CD8-positive, alpha-beta memory T cell (primary cell): ENCODE results near the gene LDB1. TPM values are rescaled to one million over a fixed set of nuclear protein-coding genes. Genes with fewer than 3 reads are reported as not detected.

ENCODE experiments used
- CTCF ChIA-PET: fragments of 350-600 bp; sonication (Branson Sonifier 250); formaldehyde crosslinking; loops from one replicate; lab custom pipeline; 2021; ENCODE audit warnings: antibody characterized with exemption; lab: Charles Lee
- POLR2A ChIA-PET: fragments of 350-600 bp; sonication (Branson Sonifier 250); formaldehyde crosslinking; loops from one replicate; lab custom pipeline; 2021; ENCODE audit warnings: antibody characterized with exemption; lab: Charles Lee
- DNase-seq, 5 donors: peaks; one replicate each; pipeline versions ENCODE4 v3.0.0 to v3.0.0-alpha.2; 2020 to 2022; ENCODE audit warnings: mixed read lengths in 1 of 5
- H3K27ac ChIP-seq: one replicate; pipeline ENCODE4 v1.7.0; 2013; ENCODE audit warnings: low read depth, mild to moderate bottlenecking, low read length, moderate library complexity
- H3K27me3 ChIP-seq: 2 replicates; pipeline ENCODE4 v1.7.0; 2013; ENCODE audit warnings: low read length, mild to moderate bottlenecking; ENCODE audit not compliant: insufficient read depth, poor library complexity, severe bottlenecking
- H3K36me3 ChIP-seq: 2 replicates; pipeline ENCODE4 v1.7.0; 2013; ENCODE audit warnings: mild to moderate bottlenecking, low read length, moderate library complexity; ENCODE audit not compliant: insufficient read depth
- H3K4me1 ChIP-seq: 2 replicates; pipeline ENCODE4 v1.7.0; 2013; ENCODE audit warnings: mild to moderate bottlenecking, low read length, moderate library complexity; ENCODE audit not compliant: insufficient read depth
- H3K4me3 ChIP-seq: 2 replicates; pipeline ENCODE4 v1.7.0; 2013; ENCODE audit warnings: mild to moderate bottlenecking, low read length
- H3K9me3 ChIP-seq: 2 replicates; pipeline ENCODE4 v1.7.0; 2013; ENCODE audit warnings: mild to moderate bottlenecking, low read length
- H3K27ac Mint-ChIP-seq, 8 donors: one replicate each; pipeline ENCODE4 v1.8.0; 2020 to 2021; ENCODE audit warnings: mixed read lengths in 8 of 8, mild to moderate bottlenecking in 6 of 8, inconsistent platforms in 3 of 8, moderate library complexity in 3 of 8
- H3K27me3 Mint-ChIP-seq, 2 donors: one replicate each; pipeline ENCODE4 v1.8.0; 2020 to 2021; ENCODE audit warnings: mixed read lengths in 2 of 2, mild to moderate bottlenecking in 1 of 2, moderate library complexity in 1 of 2
- H3K36me3 Mint-ChIP-seq, 3 donors: one replicate each; pipeline ENCODE4 v1.8.0; 2020 to 2021; ENCODE audit warnings: mixed read lengths in 3 of 3, inconsistent platforms in 1 of 3, mild to moderate bottlenecking in 1 of 3
- H3K4me1 Mint-ChIP-seq, 3 donors: one replicate each; pipeline ENCODE4 v1.8.0; 2020 to 2021; ENCODE audit warnings: mixed read lengths in 3 of 3, inconsistent platforms in 1 of 3, mild to moderate bottlenecking in 1 of 3
- H3K4me3 Mint-ChIP-seq, 7 donors: one replicate each; pipeline ENCODE4 v1.8.0; 2020 to 2021; ENCODE audit warnings: mixed read lengths in 7 of 7, mild to moderate bottlenecking in 6 of 7, moderate library complexity in 4 of 7, inconsistent platforms in 2 of 7
- H3K9me3 Mint-ChIP-seq, 5 donors: one replicate each; pipeline ENCODE4 v1.8.0; 2020 to 2022; ENCODE audit warnings: mixed read lengths in 5 of 5, mild to moderate bottlenecking in 3 of 5, moderate library complexity in 2 of 5, inconsistent platforms in 1 of 5
- polyA plus RNA-seq: library from polyadenylated mRNA; unstranded; fragments of 300-500 nt; fragmentation: Illumina TruSeq; gene quantifications from one replicate; pipeline ENCODE4 v1.2.3, GENCODE V29; 2021
- total RNA-seq, 2 experiments: library from RNA; stranded (reverse); gene quantifications; one replicate each; pipeline ENCODE4 v1.2.3, GENCODE V29; 2021

Gene LDB1, protein sequence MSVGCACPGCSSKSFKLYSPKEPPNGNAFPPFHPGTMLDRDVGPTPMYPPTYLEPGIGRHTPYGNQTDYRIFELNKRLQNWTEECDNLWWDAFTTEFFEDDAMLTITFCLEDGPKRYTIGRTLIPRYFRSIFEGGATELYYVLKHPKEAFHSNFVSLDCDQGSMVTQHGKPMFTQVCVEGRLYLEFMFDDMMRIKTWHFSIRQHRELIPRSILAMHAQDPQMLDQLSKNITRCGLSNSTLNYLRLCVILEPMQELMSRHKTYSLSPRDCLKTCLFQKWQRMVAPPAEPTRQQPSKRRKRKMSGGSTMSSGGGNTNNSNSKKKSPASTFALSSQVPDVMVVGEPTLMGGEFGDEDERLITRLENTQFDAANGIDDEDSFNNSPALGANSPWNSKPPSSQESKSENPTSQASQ
- total RNA-seq: 10 to 100 TPM; 64.3 to 64.8 TPM
- polyA plus RNA-seq: 36.0 TPM

DNA sequence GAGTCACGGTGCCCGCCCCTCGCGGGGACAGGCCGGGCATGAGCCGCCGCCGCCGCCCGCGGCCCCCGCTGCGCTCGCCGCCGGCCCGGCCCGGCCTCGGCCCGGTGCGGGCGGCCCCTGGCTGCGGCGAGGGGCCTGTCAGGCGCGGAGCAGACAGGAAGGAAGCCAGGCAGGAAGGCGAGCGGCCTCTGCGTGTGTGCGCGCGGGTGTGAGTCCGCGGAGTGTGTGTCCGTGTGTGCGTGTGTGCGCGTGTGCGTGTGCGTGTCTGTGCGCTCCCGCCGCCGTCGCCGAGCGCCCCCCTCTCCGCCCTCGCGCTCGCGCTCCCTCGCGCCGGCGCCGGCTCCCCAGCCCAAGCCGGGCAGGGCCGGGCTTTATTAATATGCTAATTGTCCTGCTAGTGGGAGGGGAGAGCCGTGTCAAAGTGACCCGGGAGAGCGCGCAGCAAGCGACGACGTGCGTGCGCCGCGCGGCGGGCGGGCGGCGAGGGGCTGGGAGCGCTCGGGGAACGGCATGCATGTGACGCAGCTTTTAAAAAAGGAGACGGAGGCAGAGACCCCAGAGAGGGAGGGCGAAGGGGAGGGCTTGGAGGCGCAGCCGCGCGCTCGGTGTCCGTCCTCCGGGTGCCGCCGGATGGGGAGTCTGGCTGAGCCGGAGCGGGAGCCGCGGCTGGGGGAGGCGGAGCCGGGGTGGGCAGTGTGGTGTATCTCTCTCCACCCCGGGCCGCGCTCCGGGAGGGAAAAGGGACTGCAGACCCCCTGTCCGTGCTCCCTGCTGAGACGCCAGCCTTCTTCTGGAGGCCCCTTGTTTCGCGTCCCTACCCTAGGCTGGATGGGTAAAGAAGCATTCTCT, at the start of gene LDB1:
Gene LDB1, minus strand, starts transcription at position 227 of the 849 bp plus-strand sequence. CDS start 258 bp downstream, outside the sequence.
- ChIA-PET CTCF (no interaction called here), POLR2A (interaction anchor here (0.6 kb wide), 1 partner anchor 275 kb away, joined by 3 read pairs; the partner anchor contains the start of gene NFKB2)
- Histone ChIP-seq H3K27ac (peak within 1 kb of the TSS; percentile 96), H3K27me3 (no peaks in the 10 kb centered on the region), H3K36me3 (no peaks in the 10 kb centered on the region), H3K4me3 (peak within 1 kb of the TSS; percentile 90), H3K4me1 (peaks cover 55% of the 10 kb centered on the region), H3K9me3 (no peaks in the 10 kb centered on the region)
- Mint-ChIP-seq H3K27me3 (no peaks in the 10 kb centered on the region), H3K4me3 (peak within 1 kb of the TSS; percentile 89 to 97 (median 94)), H3K27ac (peak within 1 kb of the TSS; percentile 90 to 98 (median 97)), H3K9me3 (no peaks in the 10 kb centered on the region), H3K36me3 (peaks cover 0 to 8% (median 0%) of the 10 kb centered on the region in 3 donors), H3K4me1 (peaks cover 49 to 67% (median 66%) of the 10 kb centered on the region in 3 donors)
- peak; percentile 57 to 84 (median 79) for DNase-seq

DNA sequence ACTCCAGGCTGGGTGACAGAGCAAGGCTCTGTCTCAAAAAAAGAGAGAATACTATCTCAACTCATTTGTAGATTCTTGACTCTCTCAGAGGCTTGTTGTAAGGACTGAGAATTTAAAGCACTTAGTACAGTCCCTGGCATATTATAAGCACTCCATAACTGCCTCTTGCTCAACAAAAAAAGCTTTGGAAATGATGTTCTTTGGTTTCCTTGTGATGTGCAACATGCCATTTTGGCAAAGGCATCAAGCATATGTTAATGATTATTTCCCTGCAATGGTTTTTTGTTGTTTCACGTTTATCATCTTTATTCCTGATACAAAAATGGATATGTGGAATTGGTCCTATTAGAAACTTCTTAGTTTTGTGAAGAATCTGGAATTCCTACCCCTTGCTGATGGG, 47.7 kb upstream of the LDB1 start:
- CTCF ChIA-PET: interaction anchor here (0.5 to 3.1 kb wide), 5 partner anchors 8 to 185 kb away, joined by 3 to 26 read pairs (median 14); partner anchors contain the start of gene PPRC1
- no peaks in the 10 kb centered on the region for H3K27me3 ChIP-seq
- H3K36me3 ChIP-seq: peaks cover 9% of the 10 kb centered on the region
- H3K36me3 Mint-ChIP-seq: peaks cover 0 to 21% (median 6%) of the 10 kb centered on the region in 3 donors
- H3K9me3 ChIP-seq: no peaks in the 10 kb centered on the region
- H3K4me3 Mint-ChIP-seq: no peak overlapping the region
- POLR2A ChIA-PET: no interaction called here
- peaks cover 6 to 8% (median 7%) of the 10 kb centered on the region in 3 donors for H3K4me1 Mint-ChIP-seq
- H3K4me3 ChIP-seq: no peak overlapping the region
- peaks cover 4% of the 10 kb centered on the region for H3K4me1 ChIP-seq
- H3K27ac Mint-ChIP-seq: no peak overlapping the region
- H3K27ac ChIP-seq: no peak overlapping the region
- peaks cover 0 to 5% of the 10 kb centered on the region in 2 donors for H3K27me3 Mint-ChIP-seq
- no peaks in the 10 kb centered on the region for H3K9me3 Mint-ChIP-seq
- no peak for DNase-seq

DNA sequence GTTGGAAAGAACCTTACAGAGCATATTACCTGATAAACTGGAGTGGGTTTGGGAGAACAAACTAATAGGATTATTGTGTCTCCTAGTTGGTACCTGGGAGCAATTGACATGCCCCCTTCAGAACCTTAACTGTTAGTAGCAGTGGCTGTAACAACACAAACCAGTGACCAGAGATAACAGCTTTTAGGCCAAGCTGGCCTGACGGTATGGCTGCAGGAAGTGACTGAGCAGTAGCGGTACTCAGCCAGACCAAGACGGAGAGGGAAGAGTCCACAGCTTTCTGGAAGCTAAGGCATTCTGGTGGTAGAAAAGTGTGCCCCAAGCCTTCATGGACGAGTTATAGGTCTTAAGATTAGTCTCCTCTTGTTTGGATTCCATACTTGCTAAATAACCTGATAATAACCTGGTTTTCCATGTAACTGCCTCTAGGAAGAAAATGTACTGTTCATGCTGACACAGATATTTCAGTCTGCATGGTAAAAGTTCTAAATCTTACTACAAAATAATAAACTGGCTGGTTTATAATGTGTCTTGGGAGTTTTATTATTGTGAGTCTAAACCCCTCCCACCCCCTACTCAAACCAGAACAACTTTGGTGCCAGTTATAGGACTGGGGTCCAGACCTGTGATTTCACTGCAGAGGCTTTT, 43.3 kb upstream of the LDB1 start:
- CTCF ChIA-PET: no interaction called here
- POLR2A ChIA-PET: no interaction called here
- no peak for DNase-seq

DNA sequence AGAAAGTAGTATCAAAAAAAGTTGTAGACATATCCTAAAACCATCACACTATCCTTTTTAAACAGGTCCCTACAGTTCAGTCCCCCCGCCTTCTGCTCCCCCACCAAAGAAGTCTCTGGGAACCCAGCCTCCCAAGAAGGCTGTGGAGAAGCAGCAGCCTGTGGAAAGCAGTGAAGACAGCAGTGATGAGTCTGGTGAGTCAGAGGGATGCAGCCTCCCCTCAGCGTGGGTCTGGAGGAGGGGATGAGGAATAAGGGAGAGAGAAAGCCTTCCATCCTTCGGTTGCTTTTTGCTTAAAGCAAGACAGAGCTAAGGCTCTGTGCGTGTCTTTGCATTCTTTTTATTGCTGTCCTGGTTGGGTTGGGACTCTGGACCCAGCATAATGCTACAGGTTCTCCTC, 39.7 kb upstream of the LDB1 start:
- H3K27ac ChIP-seq: no peak overlapping the region
- H3K4me3 Mint-ChIP-seq: no peak overlapping the region
- H3K9me3 ChIP-seq: no peaks in the 10 kb centered on the region
- peaks cover 0 to 1% of the 10 kb centered on the region in 2 donors for H3K27me3 Mint-ChIP-seq
- H3K36me3 Mint-ChIP-seq: peaks cover 13 to 91% (median 18%) of the 10 kb centered on the region in 3 donors
- peaks cover 69% of the 10 kb centered on the region for H3K36me3 ChIP-seq
- ChIA-PET CTCF (interaction anchor here (0.7 to 4.1 kb wide), 3 partner anchors 9 to 27 kb away, joined by 3 to 26 read pairs (median 3); partner anchors contain the start of gene PPRC1), POLR2A (no interaction called here)
- peaks cover 12 to 25% (median 18%) of the 10 kb centered on the region in 3 donors for H3K4me1 Mint-ChIP-seq
- H3K9me3 Mint-ChIP-seq: no peaks in the 10 kb centered on the region
- H3K4me3 ChIP-seq: no peak overlapping the region
- H3K27me3 ChIP-seq: no peaks in the 10 kb centered on the region
- no peak for DNase-seq
- no peaks in the 10 kb centered on the region for H3K4me1 ChIP-seq
- no peak overlapping the region for H3K27ac Mint-ChIP-seq

More for the DNA sequence above, 43.3 kb upstream of the LDB1 start:
- Histone ChIP-seq H3K4me1 (no peaks in the 10 kb centered on the region), H3K27me3 (no peaks in the 10 kb centered on the region), H3K36me3 (peaks cover 53% of the 10 kb centered on the region), H3K27ac (no peak overlapping the region), H3K9me3 (no peaks in the 10 kb centered on the region), H3K4me3 (no peak overlapping the region)
- H3K36me3 Mint-ChIP-seq: peaks cover 7 to 63% (median 14%) of the 10 kb centered on the region in 3 donors
- H3K9me3 Mint-ChIP-seq: no peaks in the 10 kb centered on the region
- H3K27ac Mint-ChIP-seq: peak overlapping the region in 1 of 8 donors; percentile 30
- H3K27me3 Mint-ChIP-seq: no peaks in the 10 kb centered on the region
- no peak overlapping the region for H3K4me3 Mint-ChIP-seq
- no peaks in the 10 kb centered on the region for H3K4me1 Mint-ChIP-seq

DNA sequence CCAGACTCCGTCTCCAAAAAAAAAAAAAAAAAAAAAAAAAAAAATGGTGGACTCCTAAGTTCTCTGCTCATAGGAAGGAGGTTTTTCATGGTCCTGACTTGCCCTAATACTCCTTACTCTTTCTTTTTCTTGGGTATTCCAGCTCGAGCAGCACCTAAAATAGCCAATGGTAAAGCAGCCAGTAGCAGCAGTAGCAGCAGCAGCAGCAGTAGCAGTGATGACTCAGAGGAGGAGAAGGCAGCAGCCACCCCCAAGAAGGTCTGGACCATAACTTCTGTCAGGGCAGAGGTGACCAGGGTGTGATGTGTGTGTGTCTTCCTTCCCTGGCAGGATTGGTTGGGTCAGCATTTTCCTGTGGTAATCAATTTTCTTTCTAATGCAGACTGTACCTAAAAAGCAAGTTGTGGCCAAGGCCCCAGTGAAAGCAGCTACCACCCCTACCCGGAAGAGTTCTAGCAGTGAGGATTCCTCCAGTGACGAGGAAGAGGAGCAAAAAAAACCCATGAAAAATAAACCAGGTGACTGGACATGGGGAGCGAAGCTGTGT, 39.0 kb upstream of the LDB1 start:
- no peak overlapping the region for H3K4me3 ChIP-seq
- peaks cover 5% of the 10 kb centered on the region for H3K4me1 ChIP-seq
- H3K36me3 ChIP-seq: peaks cover 69% of the 10 kb centered on the region
- H3K9me3 Mint-ChIP-seq: no peaks in the 10 kb centered on the region
- CTCF ChIA-PET: interaction anchor here (4.1 kb wide), 1 partner anchor 10 kb away, joined by 26 read pairs; no protein-coding TSS in a partner anchor
- peaks cover 15 to 32% (median 25%) of the 10 kb centered on the region in 3 donors for H3K4me1 Mint-ChIP-seq
- POLR2A ChIA-PET: interaction anchor here (0.7 kb wide), 2 partner anchors 12 to 26 kb away, joined by 4 to 6 read pairs; no protein-coding TSS in a partner anchor
- no peak for DNase-seq
- peaks cover 13 to 89% (median 17%) of the 10 kb centered on the region in 3 donors for H3K36me3 Mint-ChIP-seq
- H3K27ac Mint-ChIP-seq: peak overlapping the region in 1 of 8 donors; percentile 54
- H3K27me3 ChIP-seq: no peaks in the 10 kb centered on the region
- no peak overlapping the region for H3K27ac ChIP-seq
- peaks cover 0 to 1% of the 10 kb centered on the region in 2 donors for H3K27me3 Mint-ChIP-seq
- H3K9me3 ChIP-seq: no peaks in the 10 kb centered on the region
- no peak overlapping the region for H3K4me3 Mint-ChIP-seq

DNA sequence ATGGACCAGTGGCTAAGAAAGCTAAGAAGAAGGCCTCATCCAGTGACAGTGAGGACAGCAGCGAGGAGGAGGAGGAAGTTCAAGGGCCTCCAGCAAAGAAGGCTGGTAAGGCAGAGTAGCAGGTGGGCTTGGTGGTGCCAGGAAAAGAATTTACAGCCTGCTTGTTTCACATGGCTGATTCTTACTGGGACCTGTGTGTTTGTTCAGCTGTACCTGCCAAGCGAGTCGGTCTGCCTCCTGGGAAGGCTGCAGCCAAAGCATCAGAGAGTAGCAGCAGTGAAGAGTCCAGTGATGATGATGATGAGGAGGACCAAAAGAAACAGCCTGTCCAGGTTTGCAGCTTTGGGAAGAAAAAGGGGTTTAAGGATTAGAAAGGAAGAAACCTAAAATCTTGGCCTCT, 37.1 kb upstream of the LDB1 start:
- Histone ChIP-seq H3K4me1 (peaks cover 18% of the 10 kb centered on the region), H3K27me3 (no peaks in the 10 kb centered on the region), H3K9me3 (no peaks in the 10 kb centered on the region), H3K4me3 (no peak overlapping the region), H3K27ac (no peak overlapping the region), H3K36me3 (peaks cover 54% of the 10 kb centered on the region)
- ChIA-PET CTCF (interaction anchor here (1.2 to 1.5 kb wide), 2 partner anchors 10 to 12 kb away, joined by 4 read pairs; no protein-coding TSS in a partner anchor), POLR2A (no interaction called here)
- H3K27me3 Mint-ChIP-seq: peaks cover 0 to 1% of the 10 kb centered on the region in 2 donors
- no peaks in the 10 kb centered on the region for H3K9me3 Mint-ChIP-seq
- peak overlapping the region in 5 of 8 donors; percentile 26 to 83 (median 65) for H3K27ac Mint-ChIP-seq
- H3K4me3 Mint-ChIP-seq: no peak overlapping the region
- peaks cover 13 to 79% (median 14%) of the 10 kb centered on the region in 3 donors for H3K36me3 Mint-ChIP-seq
- H3K4me1 Mint-ChIP-seq: peaks cover 28 to 50% (median 42%) of the 10 kb centered on the region in 3 donors
- no peak for DNase-seq
